ENCODE measurements around the gene THOC6. TPM values are rescaled to one million over a fixed set of nuclear protein-coding genes. Genes with fewer than 3 reads are reported as not detected.

Gene THOC6
- polyA plus RNA-seq, 6 donors from 2014 or later: 35.7 to 75.7 (median 48.3) TPM

DNA sequence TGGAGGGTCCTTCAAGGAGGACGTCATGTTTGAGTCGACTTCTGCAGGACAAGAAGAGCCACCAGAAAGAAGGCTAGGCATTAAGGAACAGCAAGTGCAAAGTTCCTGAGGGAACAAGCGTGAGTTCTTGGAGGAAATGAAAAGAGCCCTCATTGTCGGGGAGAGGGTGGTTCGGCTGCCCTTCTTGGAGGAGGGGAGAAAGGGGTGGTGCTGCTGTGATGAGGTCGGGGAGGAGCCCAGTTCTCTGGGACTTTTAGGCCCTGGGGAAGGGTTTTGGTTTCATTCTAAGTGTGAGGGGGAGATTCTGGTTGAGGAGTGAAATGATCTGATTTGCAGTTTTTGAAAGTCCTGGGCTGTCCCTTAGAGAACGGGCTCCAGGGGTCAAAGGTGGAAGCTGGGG, 8.8 kb downstream of the THOC6 start:
- ATAC-seq (ENCODE audit: low read depth in 2 of 2): no peak
- H3K27ac Mint-ChIP-seq: no peak overlapping the region
- DNase-seq: no peak
- H3K4me3 Mint-ChIP-seq: peak overlapping the region in 1 of 8 donors; percentile 25
- no peaks in the 10 kb centered on the region for H3K36me3 Mint-ChIP-seq
- peaks cover 25 to 29% (median 28%) of the 10 kb centered on the region in 3 donors for H3K4me1 Mint-ChIP-seq
- no peaks in the 10 kb centered on the region for H3K9me3 Mint-ChIP-seq
- H3K27me3 Mint-ChIP-seq: peaks cover 49 to 90% (median 79%) of the 10 kb centered on the region in 3 donors

DNA sequence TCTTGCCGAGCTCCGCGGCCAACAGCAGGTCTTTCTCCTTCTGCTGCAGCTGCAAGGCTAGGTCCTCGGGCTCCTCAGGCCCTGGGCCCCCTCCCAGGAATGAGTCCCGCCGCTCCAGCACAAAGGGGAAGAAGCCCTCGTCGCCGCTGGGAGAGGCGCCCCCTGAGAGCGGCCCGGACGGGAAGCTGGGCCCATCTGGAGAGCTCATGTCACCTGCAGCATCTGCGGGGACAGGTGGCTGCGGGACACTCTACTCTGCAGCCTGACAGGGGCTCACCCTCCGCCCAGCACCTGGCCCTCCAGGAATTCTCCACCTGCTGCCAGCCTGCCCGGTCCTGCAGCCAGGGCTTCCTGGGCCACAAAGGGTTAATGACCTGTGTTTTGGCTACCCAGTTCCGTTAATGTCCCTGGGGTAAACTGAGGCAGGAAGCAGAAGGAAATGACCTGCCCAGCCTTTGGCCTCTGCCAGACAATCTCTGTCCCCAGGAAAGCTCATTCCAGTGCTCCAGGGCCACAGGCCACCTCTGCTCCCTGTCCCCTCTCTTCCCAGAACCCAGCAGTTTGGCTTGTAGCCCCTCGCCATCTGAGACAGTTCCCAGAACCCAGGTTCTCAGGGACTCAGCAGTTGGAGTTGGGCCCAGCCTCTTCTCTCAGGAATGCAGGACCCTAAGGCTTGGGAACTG, 11.6 kb downstream of the THOC6 start:
- peak overlapping the region in 5 of 8 donors; percentile 11 to 49 (median 39) for H3K4me3 Mint-ChIP-seq
- H3K4me1 Mint-ChIP-seq: peaks cover 13 to 16% (median 15%) of the 10 kb centered on the region in 3 donors
- ATAC-seq (ENCODE audit: low read depth in 2 of 2) (no peak), DNase-seq (no peak)
- peaks cover 61 to 92% (median 85%) of the 10 kb centered on the region in 3 donors for H3K27me3 Mint-ChIP-seq
- H3K9me3 Mint-ChIP-seq: no peaks in the 10 kb centered on the region
- peak overlapping the region in 1 of 6 donors; percentile 31 for H3K27ac Mint-ChIP-seq
- H3K36me3 Mint-ChIP-seq: no peaks in the 10 kb centered on the region

DNA sequence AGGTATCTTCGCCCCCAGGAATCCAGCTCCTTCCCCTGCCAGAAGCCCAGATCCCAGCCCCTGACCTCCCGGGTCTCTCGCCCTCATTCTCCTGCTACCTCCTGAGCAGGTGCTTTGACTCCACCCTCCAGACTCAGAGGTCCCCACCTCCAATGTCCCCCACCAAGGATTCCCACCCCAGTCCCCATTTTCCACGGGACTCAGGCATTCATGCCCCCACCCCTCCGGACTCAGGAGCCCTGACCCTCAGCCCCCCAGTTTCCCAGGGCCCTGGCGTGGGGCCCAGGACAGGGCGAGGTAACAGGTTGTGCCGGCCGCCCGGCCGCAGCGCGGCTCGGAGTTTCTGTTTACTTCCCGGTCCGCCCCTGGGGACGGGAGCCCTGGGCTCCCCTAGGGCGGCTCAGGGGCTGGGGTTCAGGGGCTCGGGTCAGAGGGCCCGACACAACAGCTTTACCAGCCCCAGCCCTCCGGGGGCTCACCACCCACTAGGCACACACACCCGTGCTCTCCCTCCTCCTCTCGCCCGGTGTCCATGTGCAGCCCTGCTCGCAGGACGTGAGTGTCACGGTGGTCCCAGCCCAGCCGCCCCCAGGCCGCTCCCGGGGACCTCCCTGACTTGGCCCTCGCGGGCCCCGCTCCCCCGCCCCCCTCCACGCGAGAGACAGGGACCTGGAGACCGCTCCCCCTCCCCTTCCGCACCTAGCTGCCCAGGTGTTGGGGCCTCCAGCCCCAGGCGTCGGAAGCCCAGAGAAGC, 12.3 kb downstream of the THOC6 start:
- Mint-ChIP-seq H3K36me3 (no peaks in the 10 kb centered on the region), H3K9me3 (no peaks in the 10 kb centered on the region), H3K4me1 (peaks cover 13 to 16% (median 15%) of the 10 kb centered on the region in 3 donors), H3K27ac (peak overlapping the region in 2 of 6 donors; percentile 31 to 44), H3K27me3 (peaks cover 61 to 92% (median 82%) of the 10 kb centered on the region in 3 donors), H3K4me3 (peak overlapping the region in 5 of 8 donors; percentile 11 to 49 (median 39))
- ATAC-seq (ENCODE audit: low read depth in 2 of 2) (peak in 1 of 2 donors; percentile 13), DNase-seq (no peak)

DNA sequence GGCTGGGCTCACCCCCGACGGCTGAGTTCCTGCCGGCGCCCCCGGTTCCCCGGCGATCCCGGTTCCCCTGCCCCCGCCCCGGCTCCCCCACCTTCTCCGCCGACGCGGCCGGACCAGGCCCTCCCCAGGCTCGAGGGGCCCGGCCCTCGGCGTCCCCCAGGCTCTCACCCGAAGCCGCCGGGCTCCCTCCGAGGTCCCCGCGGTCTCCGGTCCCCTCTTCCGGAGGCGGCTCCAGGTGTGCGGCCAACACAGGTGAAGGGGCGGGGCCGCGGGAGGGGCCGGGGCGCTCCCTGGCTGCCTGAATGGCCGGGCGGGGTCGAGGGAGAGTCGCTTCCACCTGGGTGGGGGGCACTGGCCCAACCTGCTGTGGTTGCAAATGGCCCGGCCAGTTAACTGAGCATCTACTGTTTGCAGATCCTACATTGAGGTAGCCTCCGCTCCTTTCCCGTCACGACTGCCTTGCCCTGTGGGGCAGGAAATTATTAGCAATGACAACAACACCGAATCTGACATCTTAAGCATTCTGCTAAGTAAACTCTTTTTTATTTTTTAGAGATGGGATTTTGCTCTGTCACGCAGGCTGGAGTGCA, 13.0 kb downstream of the THOC6 start, which contains the start of gene BICDL2:
BICDL2 (minus strand) TSS at position 219 of the 590 bp plus-strand sequence. CDS start 1,448 bp downstream, outside the sequence.
- Mint-ChIP-seq H3K27ac (peak within 1 kb of the TSS in 3 of 6 donors; percentile 31 to 58 (median 58)), H3K27me3 (peaks cover 56 to 88% (median 75%) of the 10 kb centered on the region in 3 donors), H3K36me3 (no peaks in the 10 kb centered on the region), H3K4me3 (peak within 1 kb of the TSS in 7 of 8 donors; percentile 22 to 72 (median 59)), H3K9me3 (no peaks in the 10 kb centered on the region), H3K4me1 (peaks cover 10 to 16% (median 15%) of the 10 kb centered on the region in 3 donors)
- peak in 1 of 2 donors; percentile 2 for ATAC-seq (ENCODE audit: low read depth in 2 of 2)
- DNase-seq: no peak

DNA sequence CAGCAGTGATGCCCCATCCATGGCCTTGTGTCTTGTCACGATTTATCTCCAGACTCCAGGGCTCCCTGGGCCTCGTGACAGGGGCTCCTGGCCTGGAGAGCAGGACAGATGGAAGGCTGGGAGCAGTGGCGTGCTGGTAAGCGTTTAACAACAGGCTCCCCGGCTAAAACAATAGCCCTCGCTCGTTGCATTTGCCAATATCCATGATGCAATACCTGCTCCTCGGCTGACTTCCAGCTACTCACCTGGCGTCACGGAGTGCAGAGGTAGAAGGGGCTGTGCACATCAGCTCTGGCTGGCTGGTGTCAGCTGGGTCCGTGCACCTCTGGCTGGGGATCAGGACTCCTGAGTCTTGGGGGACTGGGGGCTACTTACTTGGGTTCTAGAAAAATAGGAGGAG, 14.4 kb downstream of the THOC6 start:
- Mint-ChIP-seq H3K27me3 (peaks cover 46 to 82% (median 61%) of the 10 kb centered on the region in 3 donors), H3K36me3 (no peaks in the 10 kb centered on the region), H3K4me3 (peak overlapping the region in 1 of 8 donors; percentile 5), H3K4me1 (peaks cover 10 to 16% (median 15%) of the 10 kb centered on the region in 3 donors), H3K27ac (no peak overlapping the region), H3K9me3 (no peaks in the 10 kb centered on the region)
- DNase-seq: no peak
- ATAC-seq (ENCODE audit: low read depth in 2 of 2): no peak

DNA sequence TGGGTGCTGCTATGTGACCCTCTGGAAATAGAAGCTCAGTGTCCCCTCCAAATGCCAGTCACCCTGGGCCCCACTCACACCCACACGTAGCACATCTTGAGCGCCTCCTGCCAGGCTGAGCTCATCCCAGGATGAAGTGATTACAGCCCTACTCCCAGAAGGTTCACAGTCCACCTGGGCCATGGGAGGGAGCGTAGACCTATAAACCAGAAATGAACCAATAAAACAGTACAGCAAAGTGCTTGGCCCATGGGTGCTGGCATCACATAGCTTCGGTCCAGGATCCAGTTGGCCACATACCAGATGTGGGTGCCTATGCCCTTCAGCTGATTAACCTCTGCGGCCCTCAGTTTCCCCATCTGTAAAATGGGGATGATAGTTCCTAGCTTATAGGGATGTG, 15.1 kb downstream of the THOC6 start:
- DNase-seq: no peak
- Mint-ChIP-seq H3K27ac (no peak overlapping the region), H3K27me3 (peaks cover 42 to 82% (median 61%) of the 10 kb centered on the region in 3 donors), H3K36me3 (no peaks in the 10 kb centered on the region), H3K9me3 (no peaks in the 10 kb centered on the region), H3K4me1 (peaks cover 10 to 16% (median 10%) of the 10 kb centered on the region in 3 donors), H3K4me3 (no peak overlapping the region)
- ATAC-seq (ENCODE audit: low read depth in 2 of 2): no peak

DNA sequence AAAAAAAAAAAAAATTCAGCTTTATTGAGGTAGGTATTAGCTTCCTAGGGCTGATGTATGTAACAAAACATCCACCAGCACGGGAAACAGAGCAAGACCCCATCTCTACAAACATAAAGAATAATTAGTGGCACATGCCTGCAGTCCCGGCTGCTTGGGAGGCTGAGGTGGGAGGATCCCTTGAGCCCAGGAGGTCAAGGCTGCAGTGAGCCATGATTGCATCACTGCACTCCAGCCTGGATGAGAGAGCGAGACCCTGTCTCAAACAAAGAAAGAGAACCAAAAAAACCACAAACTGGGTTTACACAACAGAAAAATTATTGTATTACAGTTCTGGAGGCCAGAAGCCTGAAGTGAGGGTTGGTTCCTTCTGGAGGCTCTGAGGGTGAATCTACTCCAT, 18.5 kb downstream of the THOC6 start:
- no peak overlapping the region for H3K4me3 Mint-ChIP-seq

DNA sequence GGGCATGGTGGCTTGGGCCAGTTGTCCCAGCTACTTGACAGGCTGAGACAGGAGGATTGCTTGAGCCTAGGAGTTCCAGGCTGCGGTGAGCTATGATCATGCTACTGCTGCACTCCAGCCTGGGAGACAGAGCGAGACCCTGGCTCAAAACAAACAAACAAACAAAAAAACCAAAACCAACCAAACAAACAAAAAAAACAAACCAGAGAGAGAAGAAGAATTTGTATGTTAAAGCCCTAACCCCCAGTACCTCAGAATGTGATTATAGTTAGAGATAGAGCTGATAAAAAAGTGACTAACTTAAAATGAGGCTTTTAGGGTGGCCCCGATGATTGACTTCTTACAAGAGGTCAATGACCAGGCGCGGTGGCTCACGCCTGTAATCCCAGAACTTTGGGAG, 20.9 kb downstream of the THOC6 start:
- Mint-ChIP-seq H3K9me3 (peaks cover 0 to 2% (median 0%) of the 10 kb centered on the region in 7 donors), H3K4me3 (peak overlapping the region; percentile 52 to 89 (median 78)), H3K27me3 (peaks cover 26 to 78% (median 45%) of the 10 kb centered on the region in 3 donors), H3K36me3 (no peaks in the 10 kb centered on the region), H3K4me1 (peaks cover 6 to 19% (median 15%) of the 10 kb centered on the region in 3 donors), H3K27ac (peak overlapping the region in 1 of 6 donors; percentile 72)
- ATAC-seq (ENCODE audit: low read depth in 2 of 2) (no peak), DNase-seq (no peak)

More for the DNA sequence above, 18.5 kb downstream of the THOC6 start:
- Mint-ChIP-seq H3K27me3 (peaks cover 35 to 80% (median 51%) of the 10 kb centered on the region in 3 donors), H3K27ac (no peak overlapping the region), H3K4me1 (peaks cover 6 to 19% (median 12%) of the 10 kb centered on the region in 3 donors), H3K36me3 (no peaks in the 10 kb centered on the region), H3K9me3 (peaks cover 0 to 2% (median 0%) of the 10 kb centered on the region in 7 donors)
- no peak for ATAC-seq (ENCODE audit: low read depth in 2 of 2)
- DNase-seq: no peak

DNA sequence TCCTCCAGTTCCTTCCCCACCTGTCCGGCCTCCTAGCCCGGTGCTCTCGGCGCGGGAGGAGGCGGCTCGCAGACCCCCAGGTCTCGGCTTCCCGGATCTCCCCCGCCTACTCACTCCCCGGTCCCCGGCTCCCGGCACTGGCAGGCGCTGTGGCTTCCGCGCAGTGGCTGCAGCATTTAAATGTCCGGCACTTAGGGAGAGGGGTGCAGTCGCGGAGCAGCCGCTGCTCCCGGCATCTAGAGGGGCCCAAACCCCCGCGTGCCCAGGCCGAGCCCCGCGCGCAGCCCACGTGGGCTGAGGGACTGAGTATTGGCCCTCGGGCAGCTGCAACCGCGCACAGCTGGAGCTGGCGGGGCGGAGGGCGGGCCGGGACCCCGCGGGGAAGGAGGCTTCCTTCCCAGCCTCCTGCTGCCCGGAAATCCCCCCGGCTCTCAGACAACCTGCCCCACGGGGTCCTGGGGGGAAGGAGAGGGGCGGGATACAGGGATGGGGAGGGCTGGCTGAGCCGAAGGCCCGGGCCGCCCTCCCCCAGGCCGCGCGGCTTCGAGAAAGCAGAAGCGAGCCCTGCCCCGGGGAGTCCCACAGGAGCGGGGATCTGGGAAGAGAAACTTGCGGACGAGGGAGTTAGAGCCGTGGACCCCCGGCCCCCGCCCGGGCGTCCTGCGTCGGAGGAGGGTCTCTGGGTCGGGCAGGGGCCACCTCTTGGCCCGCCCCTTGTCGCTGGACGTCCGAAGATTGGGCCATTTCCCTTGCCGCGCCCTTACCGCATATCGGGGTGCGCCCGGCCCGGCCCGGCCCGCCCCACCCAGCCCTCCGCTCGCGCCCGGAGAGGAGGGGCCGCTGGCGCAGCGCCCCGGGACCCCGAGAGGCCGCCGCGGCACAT, 22.2 kb downstream of the THOC6 start, which contains the start of gene MMP25:
MMP25 (plus strand) TSS at position 804 of the 883 bp plus-strand sequence. CDS start 357 bp downstream, outside the sequence.
- no peaks in the 10 kb centered on the region for H3K36me3 Mint-ChIP-seq
- ATAC-seq (ENCODE audit: low read depth in 2 of 2) (peak; percentile 92 to 93), DNase-seq (peak; percentile 58)
- H3K27ac Mint-ChIP-seq: peak within 1 kb of the TSS in 1 of 6 donors; percentile 6
- peaks cover 0 to 2% (median 0%) of the 10 kb centered on the region in 7 donors for H3K9me3 Mint-ChIP-seq
- H3K4me3 Mint-ChIP-seq: peak within 1 kb of the TSS; percentile 69 to 89 (median 79)
- H3K27me3 Mint-ChIP-seq: peaks cover 19 to 69% (median 36%) of the 10 kb centered on the region in 3 donors
- H3K4me1 Mint-ChIP-seq: peaks cover 6 to 19% (median 15%) of the 10 kb centered on the region in 3 donors

DNA sequence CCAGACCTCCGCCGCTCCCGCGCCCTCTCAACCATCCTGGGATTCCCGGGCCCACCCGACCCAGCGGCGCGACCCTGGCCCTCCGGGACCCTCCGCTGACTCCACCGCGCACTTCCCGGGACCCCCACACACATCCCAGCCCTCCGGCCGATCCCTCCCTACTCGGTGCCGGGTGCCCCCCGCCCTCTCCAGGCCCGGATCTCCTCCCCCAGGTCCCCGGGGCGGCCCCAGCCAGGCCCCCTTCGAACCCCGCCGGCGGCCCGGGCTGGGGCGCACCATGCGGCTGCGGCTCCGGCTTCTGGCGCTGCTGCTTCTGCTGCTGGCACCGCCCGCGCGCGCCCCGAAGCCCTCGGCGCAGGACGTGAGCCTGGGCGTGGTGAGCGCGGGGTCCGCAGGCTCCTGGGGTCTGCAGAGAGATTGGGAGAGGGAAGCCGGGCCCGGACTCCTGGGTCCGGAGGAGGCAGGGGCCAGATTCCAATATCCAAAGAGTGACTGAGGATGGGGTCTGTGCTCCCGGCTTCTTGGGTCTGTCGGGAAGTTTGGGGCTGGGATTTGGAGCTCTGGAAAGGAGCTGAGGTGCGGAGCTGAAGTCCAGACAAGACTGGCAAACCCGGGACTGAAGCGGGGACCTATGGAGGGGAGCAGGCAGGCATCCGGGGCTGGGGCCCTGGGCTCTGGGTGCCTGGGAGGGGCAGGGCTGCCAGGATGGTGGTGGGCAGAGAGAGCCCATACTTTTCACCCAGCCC, 23.0 kb downstream of the THOC6 start:
- peaks cover 0 to 2% (median 0%) of the 10 kb centered on the region in 7 donors for H3K9me3 Mint-ChIP-seq

DNA sequence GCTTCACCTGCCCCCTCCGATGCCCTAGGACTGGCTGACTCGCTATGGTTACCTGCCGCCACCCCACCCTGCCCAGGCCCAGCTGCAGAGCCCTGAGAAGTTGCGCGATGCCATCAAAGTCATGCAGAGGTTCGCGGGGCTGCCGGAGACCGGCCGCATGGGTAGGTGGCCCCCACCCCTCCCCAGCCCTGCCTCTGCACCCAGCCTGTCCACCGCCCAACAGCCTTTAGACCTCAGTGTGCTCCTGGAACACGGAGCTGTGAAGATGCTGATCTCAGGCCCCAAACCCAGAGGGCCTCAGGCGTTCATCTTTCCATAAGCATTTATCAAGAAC, 23.5 kb downstream of the THOC6 start:
- ATAC-seq (ENCODE audit: low read depth in 2 of 2): no peak
- H3K27ac Mint-ChIP-seq: no peak overlapping the region
- peak overlapping the region in 7 of 8 donors; percentile 35 to 81 (median 72) for H3K4me3 Mint-ChIP-seq
- no peaks in the 10 kb centered on the region for H3K36me3 Mint-ChIP-seq
- peaks cover 6 to 19% (median 15%) of the 10 kb centered on the region in 3 donors for H3K4me1 Mint-ChIP-seq
- peaks cover 0 to 2% (median 0%) of the 10 kb centered on the region in 7 donors for H3K9me3 Mint-ChIP-seq
- H3K27me3 Mint-ChIP-seq: peaks cover 19 to 65% (median 36%) of the 10 kb centered on the region in 3 donors
- no peak for DNase-seq

More for the DNA sequence above, 23.0 kb downstream of the THOC6 start:
- Mint-ChIP-seq H3K4me1 (peaks cover 6 to 19% (median 15%) of the 10 kb centered on the region in 3 donors), H3K27me3 (peaks cover 19 to 65% (median 36%) of the 10 kb centered on the region in 3 donors), H3K27ac (no peak overlapping the region), H3K4me3 (peak overlapping the region; percentile 35 to 78 (median 68)), H3K36me3 (no peaks in the 10 kb centered on the region)
- DNase-seq (no peak), ATAC-seq (ENCODE audit: low read depth in 2 of 2) (peak in 1 of 2 donors; percentile 16)
